ENCODE measurements around the gene PRPSAP1.
"Not testable (repeated sequence)": the region's sequence is repeated elsewhere in the genome, so short reads cannot be mapped to it uniquely, and the experiment has no call there.

The PRPSAP1 gene

DNA sequence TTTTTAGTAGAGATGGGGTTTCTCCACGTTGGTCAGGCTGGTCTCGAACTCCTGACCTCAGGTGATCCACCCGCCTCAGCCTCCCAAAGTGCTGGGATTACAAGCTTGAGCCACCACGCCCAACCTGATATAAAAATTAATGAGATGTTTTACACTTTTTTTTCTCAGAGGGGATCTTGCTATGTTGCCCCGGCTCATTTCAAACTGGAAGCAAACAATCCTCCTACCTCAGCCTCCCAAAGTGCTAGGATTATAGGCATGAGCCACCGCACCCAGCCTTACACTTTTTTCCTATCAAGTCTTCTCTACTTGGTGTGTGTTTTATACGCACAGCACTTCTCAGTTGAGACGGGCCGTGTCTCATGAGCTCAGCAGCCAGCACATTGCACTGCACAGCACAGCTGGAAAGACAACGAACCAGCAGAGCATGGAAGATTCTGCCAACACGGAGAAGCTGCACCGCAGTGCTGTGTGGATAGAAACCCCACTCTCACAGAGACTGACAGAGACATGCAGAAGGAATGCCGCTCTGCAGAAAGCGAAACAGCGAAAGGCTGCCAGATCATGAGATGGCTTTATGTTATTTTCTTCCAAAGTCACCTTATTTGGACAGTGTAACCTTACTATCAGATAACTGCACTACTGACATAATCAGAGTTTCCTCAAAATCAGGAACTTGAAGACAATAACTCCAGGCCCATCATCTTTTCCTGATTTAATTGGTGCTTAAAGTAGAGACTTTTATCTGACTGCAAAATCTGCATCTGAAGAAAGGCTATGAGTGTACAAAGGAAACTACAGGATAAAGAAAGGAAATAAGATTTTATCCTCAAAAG lies 39.1 kb downstream of the PRPSAP1 start:
- no peak for DNase-seq

DNA sequence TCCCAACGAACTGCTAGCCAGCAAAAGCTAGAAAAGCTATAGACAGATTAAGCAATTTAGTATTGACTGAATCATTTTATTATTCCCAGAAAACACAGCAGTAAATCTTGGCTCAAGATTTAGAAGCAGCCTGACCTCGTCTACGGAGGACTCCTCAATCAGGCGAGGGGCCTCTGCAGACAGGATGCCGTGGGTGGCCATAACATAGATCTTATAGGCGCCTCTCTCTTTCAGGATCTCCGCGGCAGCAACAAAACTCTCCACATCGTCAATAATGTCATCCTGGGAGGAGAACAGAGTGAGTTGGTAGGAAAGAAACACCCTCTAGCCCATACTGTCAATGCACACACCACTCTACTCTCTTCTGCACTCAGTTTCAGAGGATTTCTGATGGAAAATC lies 41.0 kb downstream of the PRPSAP1 start:
- no peak for DNase-seq

DNA sequence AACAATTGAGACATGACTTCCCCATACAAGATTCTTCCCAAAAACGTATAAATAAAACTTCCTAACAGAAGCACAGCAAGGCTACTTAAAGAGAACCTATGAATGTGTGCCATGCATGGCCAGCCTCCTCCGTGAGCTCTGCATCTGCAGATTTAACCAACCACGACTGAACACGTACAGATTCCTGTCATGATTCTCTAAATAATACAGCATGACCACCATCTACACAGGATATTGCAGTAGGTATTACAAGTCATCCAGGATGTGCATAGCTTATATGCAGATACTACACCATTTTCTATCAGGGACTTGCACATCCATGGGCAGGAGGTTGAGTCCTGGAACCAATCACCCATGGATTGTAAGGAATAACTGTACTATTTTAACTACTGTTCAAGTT lies 44.3 kb downstream of the PRPSAP1 start:
- no peak for DNase-seq

DNA sequence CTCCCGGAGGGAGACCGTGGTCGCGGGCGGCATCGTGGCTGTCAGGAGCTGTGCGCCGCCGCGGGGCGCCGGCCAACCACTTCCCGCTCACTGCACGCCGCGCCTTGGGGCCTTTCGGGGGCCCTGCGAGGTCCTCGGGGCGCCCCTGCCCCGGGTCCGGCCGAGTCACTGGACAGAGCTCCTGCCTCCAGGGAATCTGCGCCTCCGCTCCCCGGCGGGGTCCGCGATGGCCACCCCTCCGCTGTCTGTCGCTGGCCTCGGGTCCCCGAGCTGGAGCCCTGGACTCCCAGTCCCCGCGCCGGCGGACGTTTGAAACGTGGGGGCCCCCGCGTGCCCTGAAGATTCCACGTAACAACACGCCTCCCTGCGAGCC lies 45.8 kb downstream of the PRPSAP1 start, which contains the start of gene QRICH2:
TSS of gene QRICH2 (minus strand) at position 311 of the 373 bp plus-strand sequence. CDS start at position 33, 278 bp downstream.
- no peak for DNase-seq

DNA sequence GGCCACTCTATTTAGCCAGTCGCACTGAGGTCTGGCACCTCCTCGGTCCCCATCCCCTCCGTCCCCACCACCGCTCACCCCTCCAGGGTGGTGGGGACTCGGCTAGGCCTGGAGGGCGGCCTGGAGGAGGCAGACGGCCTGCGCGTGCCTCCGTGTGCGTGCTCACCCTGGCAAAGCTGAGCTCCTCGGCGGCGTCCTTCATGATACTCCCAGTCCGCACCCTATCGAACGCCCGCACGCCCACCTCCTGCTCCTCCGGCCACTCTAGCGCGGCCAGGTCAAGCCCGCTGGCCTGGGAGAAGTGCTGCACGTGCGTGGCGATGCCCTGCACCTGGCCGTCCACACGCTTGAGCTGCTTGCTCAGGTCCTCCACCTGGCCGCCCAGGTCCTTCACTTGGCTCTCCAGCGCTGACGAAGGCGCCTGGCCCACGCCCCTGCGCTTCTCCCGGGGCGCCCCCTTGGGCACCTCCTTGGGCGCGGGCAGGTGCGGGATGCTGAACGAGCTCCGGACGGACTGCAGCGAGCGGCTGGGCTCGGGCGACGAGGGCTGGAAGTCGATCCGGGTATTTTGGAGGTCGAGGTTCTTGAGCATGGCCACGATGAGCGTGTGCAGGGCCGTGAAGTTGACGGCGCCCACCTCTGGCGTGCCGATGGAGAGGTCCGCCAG lies 46.3 kb downstream of the PRPSAP1 start:
- no peak for DNase-seq

DNA sequence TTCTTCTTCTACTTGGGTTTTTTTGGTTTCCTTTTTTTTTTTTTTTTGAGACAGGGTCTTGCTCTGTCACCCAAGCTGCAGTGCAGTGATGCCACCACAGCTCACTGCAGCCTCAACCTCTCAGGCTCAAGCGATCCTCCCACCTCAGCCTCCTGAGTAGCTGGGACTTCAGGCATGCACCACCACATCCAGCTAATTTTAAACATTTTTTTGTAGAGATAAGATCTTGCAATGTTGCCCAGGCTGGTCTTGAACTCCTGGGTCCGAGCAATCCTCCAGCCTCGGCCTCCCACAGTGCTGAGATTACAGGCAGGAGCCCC lies 48.6 kb downstream of the PRPSAP1 start:
- not testable (repeated sequence) for DNase-seq

DNA sequence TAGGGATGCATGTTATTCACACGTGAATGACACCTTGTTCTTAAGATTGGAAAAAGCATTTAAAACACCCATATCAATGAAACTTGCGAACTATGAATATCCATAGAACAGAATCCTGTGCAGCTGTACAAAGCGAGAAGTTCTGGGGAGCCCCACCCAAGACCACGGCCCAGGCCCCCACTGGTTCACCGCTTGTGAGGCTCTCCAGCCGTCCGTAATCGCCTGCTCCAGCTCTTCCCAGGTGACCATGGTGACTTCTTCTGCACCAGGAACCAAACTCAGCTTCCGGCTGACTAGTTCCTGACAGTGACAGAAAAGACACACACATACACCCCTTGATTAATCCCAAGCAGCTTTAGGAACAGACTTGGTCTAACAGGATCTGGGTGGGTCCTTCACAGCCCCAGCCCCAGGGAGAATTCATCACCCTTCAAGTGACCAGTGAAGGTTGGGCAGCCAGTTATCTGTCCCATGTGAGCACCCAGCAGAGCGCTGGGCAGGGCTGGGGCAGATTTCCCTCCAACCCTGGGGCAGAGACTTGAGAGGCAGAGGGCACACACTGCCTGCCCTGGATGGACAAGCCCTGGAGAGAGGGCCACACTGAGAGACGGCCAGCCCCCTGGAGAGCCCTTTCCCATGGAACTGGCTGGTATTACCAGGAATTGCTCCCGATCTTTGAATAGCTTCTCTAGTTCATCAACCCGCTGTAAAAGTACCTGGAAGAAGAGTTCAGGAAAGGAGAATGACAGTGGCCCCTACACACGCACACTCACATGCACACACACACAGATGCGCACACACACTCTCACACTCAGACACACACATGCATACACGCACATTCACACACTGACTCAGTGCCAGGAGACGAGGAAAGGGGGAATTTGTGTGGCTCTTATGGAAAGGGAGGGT lies 49.2 kb downstream of the PRPSAP1 start:
- no peak for DNase-seq

DNA sequence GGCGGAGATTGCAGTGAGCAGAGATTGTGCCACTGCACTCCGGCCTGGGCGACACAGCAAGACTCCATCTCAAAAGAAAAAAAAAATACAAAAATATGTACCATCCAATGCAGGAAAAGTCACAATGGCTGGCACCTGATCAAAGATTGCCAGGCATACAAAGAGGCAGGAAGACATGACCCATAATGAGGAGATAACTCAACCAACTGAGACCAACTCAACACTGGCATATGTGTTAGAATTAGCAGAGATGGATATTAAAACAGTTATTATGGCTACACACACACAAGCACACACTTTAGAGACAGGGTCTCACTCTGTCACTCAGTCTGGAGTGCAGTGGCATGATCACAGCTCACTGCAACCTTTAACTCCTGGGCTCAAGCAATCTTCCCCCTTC lies 56.3 kb downstream of the PRPSAP1 start:
- DNase-seq = no peak

DNA sequence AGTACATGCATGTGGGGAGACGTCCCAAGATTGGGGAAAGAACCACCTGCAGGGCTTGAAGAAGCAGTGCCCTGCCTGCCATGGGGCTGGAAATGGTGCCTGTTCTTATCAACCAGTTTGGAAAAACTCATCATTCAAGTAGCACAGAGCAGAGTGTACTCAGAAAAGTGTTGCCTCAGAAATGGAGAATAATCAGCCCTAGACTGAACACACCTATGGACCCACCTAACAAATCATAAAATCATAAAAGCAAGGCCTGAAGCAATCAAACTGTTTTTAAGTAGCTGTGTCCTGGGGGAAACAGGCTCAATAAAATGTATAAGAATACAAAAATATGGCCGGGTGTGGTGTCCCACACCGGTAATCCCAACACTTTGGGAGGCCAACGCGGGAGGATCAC lies 56.8 kb downstream of the PRPSAP1 start:
- DNase-seq = no peak

DNA sequence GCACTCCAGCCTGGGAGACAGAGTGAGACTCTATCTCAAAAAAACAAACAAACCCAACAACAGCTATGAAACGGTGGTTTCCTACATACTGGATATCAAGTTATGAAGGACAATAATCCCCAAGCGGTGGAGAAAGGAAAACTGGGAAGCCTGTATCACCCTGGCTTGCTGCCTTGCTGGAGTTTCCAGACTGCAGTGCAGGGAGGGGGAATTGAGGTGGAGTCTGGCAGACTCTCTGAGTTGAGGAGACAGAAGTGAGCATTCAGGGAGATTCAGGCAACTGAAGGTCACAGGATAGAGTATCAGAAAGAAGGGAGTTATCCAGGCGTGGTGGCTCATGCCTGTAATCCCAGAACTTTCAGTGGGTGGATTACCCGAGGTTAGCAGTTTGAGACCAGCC lies 57.5 kb downstream of the PRPSAP1 start:
- no peak for DNase-seq

DNA sequence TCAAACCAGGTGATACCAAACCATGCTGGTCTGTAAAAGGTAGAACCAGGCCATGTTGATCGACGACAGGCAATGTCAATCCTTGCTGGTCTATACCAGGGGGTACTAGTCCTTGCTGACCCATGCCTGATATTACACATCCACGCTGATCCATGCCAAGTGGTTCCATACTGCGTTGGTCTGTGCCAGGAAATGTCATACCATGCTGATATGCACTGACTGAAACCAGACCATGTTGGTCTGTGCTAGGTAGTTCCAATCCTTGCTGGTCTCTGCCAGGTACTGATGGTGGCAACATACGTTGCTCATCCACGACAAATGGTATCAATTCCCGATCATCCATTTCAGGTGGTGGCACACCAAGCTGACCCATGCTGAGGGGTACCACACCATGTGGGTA lies 60.6 kb downstream of the PRPSAP1 start:
- DNase-seq = no peak

DNA sequence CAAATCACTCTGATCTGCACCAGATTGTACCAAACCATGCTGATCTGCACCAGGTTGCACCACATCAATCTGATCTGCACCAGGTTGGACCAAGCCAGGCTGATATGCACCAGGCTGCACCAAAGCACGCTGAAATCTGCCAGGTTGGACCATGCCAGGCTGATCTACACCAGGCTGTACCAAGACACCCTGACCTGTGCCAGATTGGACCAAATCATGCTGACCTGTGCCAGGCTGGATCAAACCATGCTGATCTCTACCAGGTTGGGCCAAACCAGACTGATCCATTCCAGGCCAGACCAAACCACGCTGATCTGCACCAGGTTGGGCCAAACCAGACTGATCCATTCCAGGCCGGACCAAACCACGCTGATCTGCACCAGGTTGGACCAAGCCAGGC lies 61.1 kb downstream of the PRPSAP1 start:
- DNase-seq = no peak

DNA sequence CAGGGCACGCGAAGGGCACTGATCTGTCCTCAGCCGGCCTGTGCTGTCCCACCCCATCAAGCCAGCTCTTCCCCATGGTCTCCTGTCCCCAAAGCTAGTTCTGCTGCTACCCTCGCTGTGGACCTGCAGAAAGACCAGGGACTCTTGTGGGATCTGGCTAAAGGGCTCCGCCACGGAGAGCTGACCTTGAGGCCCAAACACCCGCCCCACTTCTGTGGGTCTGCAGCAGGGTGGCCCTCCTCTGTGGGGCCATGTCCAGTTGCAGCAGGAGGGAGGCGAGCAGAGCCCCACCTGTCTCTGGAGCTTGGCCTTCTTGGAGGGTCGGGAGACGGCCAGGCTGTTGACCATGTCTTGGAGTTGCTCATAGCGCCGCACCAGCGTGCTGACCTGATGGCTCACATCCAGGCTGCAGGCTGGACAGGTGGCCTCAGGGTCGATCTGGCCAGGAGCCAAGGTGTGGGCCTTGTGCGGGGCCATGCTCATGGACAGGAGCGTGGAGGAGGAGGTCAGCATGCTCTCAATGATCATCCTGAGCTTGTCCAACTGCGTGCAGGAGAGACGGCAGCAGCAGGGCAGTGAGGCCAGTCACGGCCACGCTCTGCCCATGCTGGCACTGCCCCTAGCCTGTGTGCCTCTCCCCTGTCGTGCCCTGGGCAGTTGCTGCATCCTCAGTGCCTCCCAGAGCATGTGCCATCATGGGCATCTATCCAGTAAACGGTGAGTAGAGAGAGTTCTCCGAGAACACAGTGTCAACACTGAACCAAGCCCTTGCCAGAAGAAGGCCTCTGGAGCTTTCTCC lies 71.9 kb downstream of the PRPSAP1 start:
- no peak for DNase-seq

DNA sequence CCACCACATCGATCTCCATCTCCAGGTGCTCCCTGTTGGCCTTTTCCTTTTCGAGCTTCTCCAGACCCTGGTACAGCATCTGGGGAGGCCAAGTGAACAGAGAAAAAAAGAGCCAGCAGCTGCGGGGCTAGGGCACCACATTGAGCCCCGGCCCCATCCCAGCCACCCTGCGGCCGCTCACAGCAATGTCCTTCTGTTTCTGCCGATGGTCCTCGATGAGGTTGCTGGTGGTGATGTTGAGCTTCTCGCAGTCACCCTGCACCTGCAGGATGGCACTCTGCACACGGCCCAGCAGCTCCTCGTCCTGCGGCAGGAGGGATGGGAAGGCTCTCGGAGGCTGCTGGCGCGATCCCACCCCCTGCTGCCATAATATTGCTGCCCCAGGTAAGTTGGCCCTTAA lies 73.1 kb downstream of the PRPSAP1 start:
- DNase-seq = no peak

DNA sequence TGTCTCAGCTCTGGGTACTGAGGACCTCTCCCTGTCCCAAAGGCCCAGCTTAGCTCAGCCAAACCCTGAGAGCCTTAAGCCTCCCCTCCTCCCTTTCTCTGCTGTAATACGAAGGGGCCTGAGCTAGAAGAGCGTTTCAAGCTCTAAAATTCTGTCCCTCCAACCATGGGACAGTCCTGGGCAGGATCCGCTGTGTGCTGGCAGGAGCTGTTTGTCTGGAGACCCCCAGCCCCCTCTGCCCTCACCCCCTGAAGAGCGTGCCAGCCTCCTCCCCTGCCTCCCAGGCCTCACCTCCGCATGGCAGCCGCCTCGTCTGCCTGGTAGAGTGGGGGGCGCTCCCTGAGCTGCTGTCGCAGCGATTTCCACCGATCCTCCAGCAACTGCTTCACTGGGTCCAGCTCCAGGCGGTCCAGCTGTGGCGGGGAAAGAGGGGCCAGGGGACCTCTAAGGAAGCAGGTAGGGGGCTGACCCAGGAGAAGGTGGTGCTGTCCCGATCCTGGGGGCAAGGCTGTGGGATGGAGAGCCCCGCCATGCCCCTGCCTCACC lies 73.9 kb downstream of the PRPSAP1 start:
- DNase-seq = no peak

DNA sequence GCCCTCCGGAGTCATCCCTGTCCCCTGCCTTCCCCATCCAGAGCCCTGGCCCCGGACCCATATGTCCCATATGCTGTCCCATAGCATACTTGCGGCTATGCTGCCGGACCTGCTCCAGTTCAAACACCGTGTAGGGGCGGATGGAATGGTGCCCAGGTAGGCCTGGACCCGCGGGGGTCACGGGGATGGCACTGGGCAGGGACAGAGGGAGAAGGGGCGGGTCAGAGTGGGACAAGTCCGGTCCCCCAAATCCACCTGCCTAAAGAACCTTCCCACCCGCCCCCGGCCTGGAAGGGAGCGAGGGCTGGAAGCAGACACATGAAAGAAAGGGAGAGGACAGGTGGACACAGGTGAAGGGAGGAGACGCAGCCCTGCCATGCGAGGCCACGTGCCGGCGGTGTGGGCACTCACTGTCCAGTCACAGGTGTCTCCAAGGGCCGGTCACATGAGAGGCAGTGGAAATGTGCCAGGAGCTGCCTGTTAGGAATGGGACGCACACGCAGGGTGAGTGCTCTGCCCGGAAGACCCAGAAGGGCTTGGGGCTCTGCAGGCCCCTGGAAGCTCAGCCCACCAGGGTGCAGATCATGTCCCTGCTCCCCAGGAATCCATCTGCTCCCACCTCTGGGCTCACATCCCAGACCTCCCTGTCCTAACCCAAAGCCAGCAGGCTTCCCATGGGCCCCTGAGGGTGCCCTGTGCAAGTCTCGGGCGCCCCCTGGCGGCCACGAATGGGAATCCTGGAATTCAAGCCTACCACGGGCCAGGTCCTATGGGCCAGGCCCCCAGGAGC lies 74.6 kb downstream of the PRPSAP1 start:
- peak; percentile 53 to 90 for DNase-seq

DNA sequence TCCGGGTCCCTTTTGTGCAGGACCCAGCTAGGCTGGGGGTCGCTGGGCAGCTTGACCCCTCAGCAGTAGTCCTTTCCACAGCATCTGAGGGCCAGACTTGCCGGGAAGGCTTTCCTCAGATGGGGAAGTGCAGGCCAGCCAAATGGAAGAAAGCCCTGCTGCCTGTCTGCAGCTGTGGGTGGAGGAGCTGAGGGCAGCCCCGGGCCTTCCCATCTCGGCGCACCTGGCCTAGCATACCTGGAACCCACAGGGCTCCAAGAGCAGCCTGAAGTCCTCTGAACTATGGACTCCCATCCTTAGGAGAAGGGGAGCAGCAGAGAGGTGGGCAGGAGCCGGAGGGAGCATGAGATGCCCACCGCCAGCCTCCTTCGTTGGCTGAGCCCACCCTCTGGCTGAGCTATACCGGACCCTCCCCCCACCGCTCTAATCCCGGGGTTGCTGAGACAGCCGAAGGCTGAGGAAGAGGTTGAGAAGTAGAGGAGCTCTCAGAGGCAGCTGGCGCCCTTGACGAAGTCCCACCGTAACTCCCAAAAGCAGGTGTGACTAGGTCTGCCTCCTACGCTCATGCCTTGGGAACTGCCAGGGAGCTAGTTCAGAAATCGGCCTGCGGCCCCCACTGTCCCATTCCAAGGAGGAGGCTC lies 75.3 kb downstream of the PRPSAP1 start:
- DNase-seq = peak in 1 of 2 experiments; percentile 24

DNA sequence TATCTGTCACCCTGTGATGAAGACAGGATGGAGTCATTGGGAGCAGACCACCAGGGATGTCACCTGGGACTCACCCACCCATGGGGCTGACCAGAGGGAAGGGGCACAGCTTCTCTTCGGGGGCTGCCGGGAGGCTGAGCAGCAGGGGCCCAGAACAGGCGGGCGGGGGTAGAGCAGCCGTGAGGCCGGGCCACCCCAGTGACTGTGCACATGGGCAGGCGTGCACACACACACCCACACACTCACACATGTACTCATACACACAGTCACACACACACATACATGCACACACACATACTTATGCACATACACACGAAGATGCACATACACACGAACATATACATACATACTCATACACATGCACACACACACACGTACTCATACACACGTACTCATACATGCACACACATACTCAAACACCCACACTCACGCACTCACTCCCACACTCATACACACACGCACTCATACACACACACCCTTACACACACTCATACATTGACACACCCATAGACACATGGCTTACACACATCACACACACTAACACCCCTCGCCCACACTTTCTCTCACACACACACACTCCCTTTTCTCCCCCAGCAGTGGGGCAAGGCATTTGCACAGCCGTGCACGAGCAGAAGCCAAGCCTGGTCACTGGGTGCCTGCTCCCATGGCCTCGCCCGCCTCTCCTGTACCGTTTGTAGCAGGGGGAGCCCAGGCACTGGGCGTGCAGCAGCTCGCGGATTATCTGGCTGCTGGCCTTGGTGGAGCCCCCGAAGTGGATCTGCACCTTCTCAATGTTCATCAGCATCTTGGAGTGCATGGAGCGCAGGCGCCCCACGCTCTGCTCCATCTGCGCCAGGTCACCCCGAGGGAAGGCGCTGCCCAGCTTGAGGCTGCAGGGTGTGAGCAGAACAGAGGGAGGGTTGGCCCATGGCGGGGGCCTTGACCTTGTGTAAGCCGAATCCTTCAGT lies 76.1 kb downstream of the PRPSAP1 start:
- DNase-seq = no peak

DNA sequence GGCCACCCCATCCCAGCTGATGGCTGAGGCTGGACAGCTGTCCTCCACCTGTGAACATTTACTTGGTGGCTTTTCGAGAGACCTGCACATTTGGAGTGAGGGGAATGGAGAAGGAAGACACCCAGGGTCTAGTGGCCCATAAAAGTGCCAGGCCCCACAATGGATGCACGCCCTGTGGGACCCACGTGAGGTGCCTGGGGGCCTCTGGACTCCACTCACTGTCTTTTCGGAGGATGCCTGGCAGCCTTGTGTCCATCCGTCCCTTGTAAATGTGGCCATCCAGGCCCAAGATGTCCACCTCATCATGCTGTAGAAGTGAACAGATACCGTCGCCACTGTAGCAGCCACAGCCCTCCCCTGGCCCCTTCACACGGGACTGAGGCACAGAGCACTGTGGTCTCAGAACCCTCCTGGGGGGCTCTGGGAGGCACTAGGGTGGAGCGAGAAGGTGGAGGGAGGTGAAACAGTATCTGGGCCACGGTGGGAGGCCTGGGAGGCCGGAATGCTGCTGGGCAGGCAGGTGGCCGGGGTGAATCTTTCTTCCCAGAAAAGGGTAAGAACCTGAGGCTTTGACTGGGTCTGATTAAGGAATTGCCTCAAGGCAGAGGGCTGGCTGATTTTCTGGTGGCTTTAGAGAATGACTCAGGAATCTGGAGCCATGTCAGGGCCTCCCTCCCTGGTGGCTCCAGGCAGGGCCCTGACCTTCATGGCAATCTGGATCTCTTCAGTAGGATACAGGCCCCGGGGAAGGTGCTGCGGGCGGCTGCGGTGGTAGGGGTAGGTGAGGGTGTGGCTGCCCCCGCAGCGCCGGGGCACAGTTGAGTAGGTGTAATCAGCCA lies 77.0 kb downstream of the PRPSAP1 start:
- no peak for DNase-seq

Data from NCI-H526 (cell line).